ENCODE data around the gene PDE4A.

DNA sequence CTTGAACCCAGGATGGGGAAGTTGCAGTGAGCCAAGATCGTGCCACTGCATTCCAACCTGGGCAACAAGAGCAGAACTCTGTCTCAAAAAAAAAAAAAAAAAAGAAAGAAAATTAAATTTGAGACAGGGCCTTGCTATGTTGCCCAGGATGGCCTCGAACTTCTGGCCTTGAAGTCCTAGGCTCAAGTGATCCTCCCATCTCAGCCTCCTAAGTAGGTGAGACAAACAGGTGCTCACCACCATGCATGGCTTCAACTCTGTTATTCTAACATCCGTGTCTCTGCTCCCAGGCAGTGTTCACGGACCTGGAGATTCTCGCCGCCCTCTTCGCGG, 40.3 kb downstream of the PDE4A start:
- TF ChIP-seq EP300 (IDR thresholded peaks at IDR 0.05; ENCODE audit: borderline replicate concordance) = no peak
- no peak for TF ChIP-seq EGR1 (IDR thresholded peaks at IDR 0.05)
- TF ChIP-seq RAD21 (IDR thresholded peaks at IDR 0.05; ENCODE audit: low read depth) = no peak
- TF ChIP-seq, protein P1, sequence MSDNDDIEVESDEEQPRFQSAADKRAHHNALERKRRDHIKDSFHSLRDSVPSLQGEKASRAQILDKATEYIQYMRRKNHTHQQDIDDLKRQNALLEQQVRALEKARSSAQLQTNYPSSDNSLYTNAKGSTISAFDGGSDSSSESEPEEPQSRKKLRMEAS (IDR thresholded peaks at IDR 0.05) = no peak
- no peak for TF ChIP-seq TAF1 (IDR thresholded peaks at IDR 0.05; ENCODE audit: low read depth)
- TF ChIP-seq, protein P2, sequence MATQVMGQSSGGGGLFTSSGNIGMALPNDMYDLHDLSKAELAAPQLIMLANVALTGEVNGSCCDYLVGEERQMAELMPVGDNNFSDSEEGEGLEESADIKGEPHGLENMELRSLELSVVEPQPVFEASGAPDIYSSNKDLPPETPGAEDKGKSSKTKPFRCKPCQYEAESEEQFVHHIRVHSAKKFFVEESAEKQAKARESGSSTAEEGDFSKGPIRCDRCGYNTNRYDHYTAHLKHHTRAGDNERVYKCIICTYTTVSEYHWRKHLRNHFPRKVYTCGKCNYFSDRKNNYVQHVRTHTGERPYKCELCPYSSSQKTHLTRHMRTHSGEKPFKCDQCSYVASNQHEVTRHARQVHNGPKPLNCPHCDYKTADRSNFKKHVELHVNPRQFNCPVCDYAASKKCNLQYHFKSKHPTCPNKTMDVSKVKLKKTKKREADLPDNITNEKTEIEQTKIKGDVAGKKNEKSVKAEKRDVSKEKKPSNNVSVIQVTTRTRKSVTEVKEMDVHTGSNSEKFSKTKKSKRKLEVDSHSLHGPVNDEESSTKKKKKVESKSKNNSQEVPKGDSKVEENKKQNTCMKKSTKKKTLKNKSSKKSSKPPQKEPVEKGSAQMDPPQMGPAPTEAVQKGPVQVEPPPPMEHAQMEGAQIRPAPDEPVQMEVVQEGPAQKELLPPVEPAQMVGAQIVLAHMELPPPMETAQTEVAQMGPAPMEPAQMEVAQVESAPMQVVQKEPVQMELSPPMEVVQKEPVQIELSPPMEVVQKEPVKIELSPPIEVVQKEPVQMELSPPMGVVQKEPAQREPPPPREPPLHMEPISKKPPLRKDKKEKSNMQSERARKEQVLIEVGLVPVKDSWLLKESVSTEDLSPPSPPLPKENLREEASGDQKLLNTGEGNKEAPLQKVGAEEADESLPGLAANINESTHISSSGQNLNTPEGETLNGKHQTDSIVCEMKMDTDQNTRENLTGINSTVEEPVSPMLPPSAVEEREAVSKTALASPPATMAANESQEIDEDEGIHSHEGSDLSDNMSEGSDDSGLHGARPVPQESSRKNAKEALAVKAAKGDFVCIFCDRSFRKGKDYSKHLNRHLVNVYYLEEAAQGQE (IDR thresholded peaks at IDR 0.05; ENCODE audit: low read depth) = no peak
- no peak for TF ChIP-seq CEBPB (IDR thresholded peaks at IDR 0.05)
- no peak for TF ChIP-seq ZBTB7A (IDR thresholded peaks at IDR 0.05; ENCODE audit: low read depth)
- TF ChIP-seq YY1 (IDR thresholded peaks at IDR 0.05; ENCODE audit: low read depth) = no peak
- TF ChIP-seq TCF12 (IDR thresholded peaks at IDR 0.05; ENCODE audit: low read depth) = no peak
- TF ChIP-seq FOXM1 (IDR thresholded peaks at IDR 0.05; ENCODE audit: borderline replicate concordance, low read depth) = no peak
- no peak for TF ChIP-seq CREB1 (IDR thresholded peaks at IDR 0.05; ENCODE audit: low read depth)
- TF ChIP-seq NFIC (IDR thresholded peaks at IDR 0.05) = no peak
